SK-N-MC (cell line): ENCODE results near the gene DAB1.

ENCODE experiments used
- EZH2 ChIP-seq: fragments of 200-600 bp; sonication (generic); IDR thresholded peaks from one replicate; pipeline ENCODE4 v1.6.1; 2017; ENCODE audit warnings: antibody characterized with exemption
- FOXP2 ChIP-seq: optimal IDR thresholded peaks from 2 replicates; pipeline ENCODE3; 2011; ENCODE audit warnings: mild to moderate bottlenecking, moderate library complexity; ENCODE audit not compliant: insufficient read depth; ENCODE audit errors: extremely low read length, control extremely low read depth
- POLR2AphosphoS5 ChIP-seq: IDR thresholded peaks from 2 replicates; pipeline ENCODE4 v1.6.1; 2012; ENCODE audit warnings: mild to moderate bottlenecking, low read depth, low read length, borderline replicate concordance

GRCh38 chr1:57222801-57223200 lies 201.1 kb downstream of the DAB1 start:
- TF ChIP-seq POLR2AphosphoS5 (no peak), EZH2 (no peak), FOXP2 (no peak)
